PC-9 (cell line): ENCODE results near the gene BMAL1. TPM values are rescaled to one million over a fixed set of nuclear protein-coding genes. Genes with fewer than 3 reads are reported as not detected.

Experiments
- BruUV-seq: library from RNA; stranded (reverse); fragments of 400-500 nt; replicated peaks from 2 replicates; lab custom pipeline; 2021; lab: Mats Ljungman, UMichigan
- CTCF ChIA-PET: fragments of 300-600 bp; sonication (Branson Sonifier 250); formaldehyde crosslinking; loops from one replicate; lab custom pipeline; 2022; ENCODE audit warnings: antibody characterized with exemption; lab: Charles Lee
- POLR2A ChIA-PET: fragments of 300-600 bp; sonication (Branson Sonifier 250); formaldehyde crosslinking; loops from one replicate; lab custom pipeline; 2022; ENCODE audit warnings: antibody characterized with exemption; ENCODE audit not compliant: unreplicated experiment; lab: Charles Lee
- DNase-seq, 2 experiments: peaks; one replicate each; pipeline versions ENCODE4 v3.0.0 to v3.0.0-alpha.2; 2015 to 2022; ENCODE audit warnings: mixed read lengths in 1 of 2
- H2AFZ ChIP-seq: fragments of 200-600 bp; sonication (generic); 2 replicates; pipeline ENCODE4 v1.8.1; 2017; ENCODE audit warnings: antibody characterized with exemption
- H3F3A ChIP-seq: fragments of 200-600 bp; sonication (generic); 2 replicates; pipeline ENCODE4 v1.8.1; 2017; ENCODE audit warnings: antibody characterized with exemption, mild to moderate bottlenecking, low read depth; ENCODE audit not compliant: insufficient read depth
- H3K27ac ChIP-seq: fragments of 200-600 bp; sonication (generic); 2 replicates; pipeline ENCODE4 v1.6.1; 2016; ENCODE audit warnings: mixed run types
- H3K27me3 ChIP-seq: fragments of 200-600 bp; sonication (generic); 2 replicates; pipeline ENCODE4 v1.6.1; 2016; ENCODE audit warnings: low read depth, mixed run types; ENCODE audit not compliant: insufficient read depth
- H3K36me3 ChIP-seq: fragments of 200-600 bp; sonication (generic); 2 replicates; pipeline ENCODE4 v1.6.1; 2016; ENCODE audit warnings: low read depth, mixed run types
- H3K4me1 ChIP-seq: fragments of 200-600 bp; sonication (generic); replicated peaks from 2 replicates; pipeline ENCODE4 v1.6.1; 2016; ENCODE audit warnings: mixed run types; ENCODE audit not compliant: insufficient read depth
- H3K4me2 ChIP-seq: fragments of 200-600 bp; sonication (generic); 2 replicates; pipeline ENCODE4 v1.6.1; 2017; ENCODE audit warnings: mixed run types
- H3K4me3 ChIP-seq: fragments of 200-600 bp; sonication (generic); 2 replicates; pipeline ENCODE4 v1.6.1; 2016; ENCODE audit warnings: mixed run types
- H3K79me2 ChIP-seq: fragments of 200-600 bp; sonication (generic); 2 replicates; pipeline ENCODE4 v1.6.1; 2017; ENCODE audit warnings: low read depth, mixed run types
- H3K9me2 ChIP-seq: fragments of 200-600 bp; sonication (generic); 2 replicates; pipeline ENCODE4 v1.8.1; 2017; ENCODE audit warnings: mild to moderate bottlenecking; ENCODE audit not compliant: insufficient read depth
- H3K9me3 ChIP-seq: fragments of 200-600 bp; sonication (generic); 2 replicates; pipeline ENCODE4 v1.8.1; 2016; ENCODE audit warnings: low read depth; ENCODE audit not compliant: insufficient read depth
- H4K20me1 ChIP-seq: fragments of 200-600 bp; sonication (generic); 2 replicates; pipeline ENCODE4 v1.8.1; 2017; ENCODE audit not compliant: insufficient read depth
- CTCF ChIP-seq: fragments of 200-600 bp; sonication (generic); conservative IDR thresholded peaks from 2 replicates; pipeline ENCODE4 v1.6.1; 2017; ENCODE audit warnings: mixed run types, antibody characterized with exemption, mild to moderate bottlenecking, moderate library complexity
- EZH2 ChIP-seq: fragments of 200-600 bp; sonication (generic); IDR thresholded peaks from 2 replicates; pipeline ENCODE4 v1.8.0; 2017; ENCODE audit warnings: antibody characterized with exemption, low read depth
- intact Hi-C: fragments of 100-400 bp; cut with micrococcal nuclease; formaldehyde crosslinking; loops from one replicate; pipeline ENCODE4 v1.10.0; 2022; ENCODE audit not compliant: unreplicated experiment
- total RNA-seq: library from RNA; stranded (reverse); gene quantifications from 2 replicates; pipeline ENCODE4 v1.2.3, GENCODE V29; 2021

Gene BMAL1
- total RNA-seq, 1 experiment from 2014 or later: 15.0 TPM

- no peak for TF ChIP-seq EZH2
- no peak for TF ChIP-seq CTCF
- H3K4me1 ChIP-seq: no peaks in the 10 kb centered on the region
- no peaks in the 10 kb centered on the region for H3K9me3 ChIP-seq
- H3K27ac ChIP-seq: no peak overlapping the region
- no peaks in the 10 kb centered on the region for H3F3A ChIP-seq
- CTCF ChIA-PET: no interaction called here
- H3K27me3 ChIP-seq: no peaks in the 10 kb centered on the region
- no peaks in the 10 kb centered on the region for H3K36me3 ChIP-seq
- no peaks in the 10 kb centered on the region for H3K9me2 ChIP-seq
- no peak overlapping the region for H2AFZ ChIP-seq
- H3K79me2 ChIP-seq: no peaks in the 10 kb centered on the region
- POLR2A ChIA-PET: no interaction called here
- H4K20me1 ChIP-seq: no peaks in the 10 kb centered on the region
- intact Hi-C loops: no loop called here
- H3K4me2 ChIP-seq: no peak overlapping the region
- no TSS peak for BruUV-seq
- no peak overlapping the region for H3K4me3 ChIP-seq
- DNase-seq: no peak
These were observed 35.0 kb upstream of the BMAL1 start for GRCh38 chr11:13242564-13242963.

GRCh38 chr11:13247606-13248296 is 29.8 kb upstream of the BMAL1 start:
- no peak for DNase-seq

GRCh38 chr11:13249177-13249576 is 28.4 kb upstream of the BMAL1 start:
- Histone ChIP-seq H2AFZ (no peak overlapping the region), H4K20me1 (no peaks in the 10 kb centered on the region), H3F3A (no peaks in the 10 kb centered on the region), H3K9me2 (no peaks in the 10 kb centered on the region), H3K4me3 (no peak overlapping the region), H3K27me3 (no peaks in the 10 kb centered on the region), H3K79me2 (no peaks in the 10 kb centered on the region), H3K9me3 (no peaks in the 10 kb centered on the region), H3K36me3 (no peaks in the 10 kb centered on the region), H3K27ac (no peak overlapping the region), H3K4me1 (no peaks in the 10 kb centered on the region), H3K4me2 (no peak overlapping the region)
- intact Hi-C loops: no loop called here
- no TSS peak for BruUV-seq
- CTCF ChIA-PET: no interaction called here
- TF ChIP-seq EZH2: no peak
- TF ChIP-seq CTCF: no peak
- POLR2A ChIA-PET: no interaction called here
- no peak for DNase-seq

More at GRCh38 chr11:13247606-13248296, 29.8 kb upstream of the BMAL1 start:
- H3K79me2 ChIP-seq: no peaks in the 10 kb centered on the region
- CTCF ChIA-PET: no interaction called here
- no peaks in the 10 kb centered on the region for H3K9me2 ChIP-seq
- no peak overlapping the region for H3K27ac ChIP-seq
- no peaks in the 10 kb centered on the region for H3K27me3 ChIP-seq
- POLR2A ChIA-PET: no interaction called here
- H3F3A ChIP-seq: no peaks in the 10 kb centered on the region
- H3K4me3 ChIP-seq: no peak overlapping the region
- H3K4me2 ChIP-seq: no peak overlapping the region
- no TSS peak for BruUV-seq
- TF ChIP-seq EZH2 (no peak), CTCF (no peak)
- intact Hi-C loops: no loop called here
- H2AFZ ChIP-seq: no peak overlapping the region
- no peaks in the 10 kb centered on the region for H4K20me1 ChIP-seq
- H3K36me3 ChIP-seq: no peaks in the 10 kb centered on the region
- no peaks in the 10 kb centered on the region for H3K9me3 ChIP-seq
- H3K4me1 ChIP-seq: no peaks in the 10 kb centered on the region
